DMS153 treated with DMSO at 0.1 percent for 48 hours (cell line): ENCODE measurements around the gene MAP2K1.
"Not testable (repeated sequence)": the region's sequence is repeated elsewhere in the genome, so short reads cannot be mapped to it uniquely, and the experiment has no call there.

Experiments
- DNase-seq: peaks from one replicate; lab custom pipeline; 2025; ENCODE audit not compliant: unreplicated experiment; lab: John Stamatoyannopoulos, UW

The MAP2K1 gene

GRCh38 chr15:66423149-66423548, 36.4 kb downstream of the MAP2K1 start:
- no peak for DNase-seq

GRCh38 chr15:66424963-66425612, 38.4 kb downstream of the MAP2K1 start:
- no peak for DNase-seq

GRCh38 chr15:66425837-66426236, 39.1 kb downstream of the MAP2K1 start:
- no peak for DNase-seq

GRCh38 chr15:66429117-66429516, 42.4 kb downstream of the MAP2K1 start:
- DNase-seq: no peak

GRCh38 chr15:66429546-66429945, 42.8 kb downstream of the MAP2K1 start:
- no peak for DNase-seq

GRCh38 chr15:66430627-66431255, 44.0 kb downstream of the MAP2K1 start:
- no peak for DNase-seq

- DNase-seq: no peak
Measured at GRCh38 chr15:66433726-66434125, 47.0 kb downstream of the MAP2K1 start.

- no peak for DNase-seq
Measured at GRCh38 chr15:66440501-66440900, 53.8 kb downstream of the MAP2K1 start.

GRCh38 chr15:66452420-66452819, 65.7 kb downstream of the MAP2K1 start:
- no peak for DNase-seq

GRCh38 chr15:66452971-66453580, 66.4 kb downstream of the MAP2K1 start:
- no peak for DNase-seq

- no peak for DNase-seq
Measured at GRCh38 chr15:66454143-66454542, 67.4 kb downstream of the MAP2K1 start.

GRCh38 chr15:66456211-66456610, 69.5 kb downstream of the MAP2K1 start:
- no peak for DNase-seq

- no peak for DNase-seq
Measured at GRCh38 chr15:66459818-66460615, 73.3 kb downstream of the MAP2K1 start.

GRCh38 chr15:66461294-66461693, 74.6 kb downstream of the MAP2K1 start:
- not testable (repeated sequence) for DNase-seq

GRCh38 chr15:66461917-66462316, 75.2 kb downstream of the MAP2K1 start:
- no peak for DNase-seq

- DNase-seq: no peak
Measured at GRCh38 chr15:66462627-66463026, 75.9 kb downstream of the MAP2K1 start.

GRCh38 chr15:66465294-66465693, 78.6 kb downstream of the MAP2K1 start:
- DNase-seq: not testable (repeated sequence)

- DNase-seq: not testable (repeated sequence)
Measured at GRCh38 chr15:66467162-66468040, 80.7 kb downstream of the MAP2K1 start.

- DNase-seq: not testable (repeated sequence)
Measured at GRCh38 chr15:66470825-66471224, 84.1 kb downstream of the MAP2K1 start.

GRCh38 chr15:66472176-66472999, 85.7 kb downstream of the MAP2K1 start:
- DNase-seq: no peak
